Mesendoderm (in vitro differentiated cells): Measurements from ENCODE around the gene JARID2.
A peak's percentile ranks its signal among the peaks of the same experiment; 100 is the strongest.

Source experiments
- DNase-seq: peaks from one replicate; pipeline ENCODE4 v3.0.0; 2013
- H2AK5ac ChIP-seq: 2 replicates; pipeline ENCODE4 v1.6.1; 2013; ENCODE audit warnings: low read length, inconsistent platforms
- H2BK120ac ChIP-seq: 2 replicates; pipeline ENCODE4 v1.6.1; 2013; ENCODE audit warnings: low read depth, mild to moderate bottlenecking, low read length, moderate library complexity, mixed read lengths
- H2BK15ac ChIP-seq: replicated peaks from 2 replicates; pipeline ENCODE4 v1.6.1; 2013; ENCODE audit warnings: low read depth, mild to moderate bottlenecking, moderate library complexity
- H2BK5ac ChIP-seq: 2 replicates; pipeline ENCODE4 v1.6.1; 2013; ENCODE audit warnings: low read length, inconsistent platforms
- H3K18ac ChIP-seq: 2 replicates; pipeline ENCODE4 v1.6.1; 2013; ENCODE audit warnings: mild to moderate bottlenecking, low read length, mixed read lengths
- H3K23ac ChIP-seq: one replicate; pipeline ENCODE4 v1.6.1; 2013; ENCODE audit warnings: low read length
- H3K27ac ChIP-seq: 2 replicates; pipeline ENCODE4 v1.5.1; 2013; ENCODE audit warnings: low read depth, mild to moderate bottlenecking, inconsistent platforms, low read length, moderate library complexity
- H3K27me3 ChIP-seq: 2 replicates; pipeline ENCODE4 v1.6.1; 2013; ENCODE audit warnings: low read length, control low read depth, mild to moderate bottlenecking, inconsistent platforms; ENCODE audit not compliant: insufficient read depth, poor library complexity
- H3K36me3 ChIP-seq: 2 replicates; pipeline ENCODE4 v1.6.1; 2013; ENCODE audit warnings: low read length, inconsistent platforms; ENCODE audit not compliant: control insufficient read depth, insufficient read depth
- H3K4ac ChIP-seq: one replicate; pipeline ENCODE4 v1.6.1; 2013; ENCODE audit warnings: low read depth, mild to moderate bottlenecking, low read length, moderate library complexity
- H3K4me1 ChIP-seq: 2 replicates; pipeline ENCODE4 v1.6.1; 2013; ENCODE audit warnings: low read depth, low read length, inconsistent platforms; ENCODE audit not compliant: control insufficient read depth
- H3K4me2 ChIP-seq: 2 replicates; pipeline ENCODE4 v1.6.1; 2013; ENCODE audit warnings: low read length
- H3K4me3 ChIP-seq: 2 replicates; pipeline ENCODE4 v1.5.1; 2013; ENCODE audit warnings: mild to moderate bottlenecking, low read length
- H3K56ac ChIP-seq: one replicate; pipeline ENCODE4 v1.6.1; 2013; ENCODE audit warnings: low read length
- H3K79me1 ChIP-seq: 2 replicates; pipeline ENCODE4 v1.6.1; 2013; ENCODE audit warnings: low read length, inconsistent platforms
- H3K79me2 ChIP-seq: 2 replicates; pipeline ENCODE4 v1.6.1; 2013; ENCODE audit warnings: mild to moderate bottlenecking, low read length; ENCODE audit not compliant: control insufficient read depth, insufficient read depth
- H3K9ac ChIP-seq: 2 replicates; pipeline ENCODE4 v1.6.1; 2013; ENCODE audit warnings: low read length, inconsistent platforms
- H4K5ac ChIP-seq: one replicate; pipeline ENCODE4 v1.6.1; 2013; ENCODE audit warnings: low read length
- H4K8ac ChIP-seq: one replicate; pipeline ENCODE4 v1.6.1; 2013; ENCODE audit warnings: low read depth, mild to moderate bottlenecking, control low read depth, low read length, moderate library complexity
- whole genome bisulfite sequencing: extraction: QIAGEN DNeasy Blood & Tissue Kit; methylation state at CpG from one replicate; pipeline ENCODE4 v1.1.7; 2013; ENCODE audit warnings: low lambda C conversion rate, missing lambda C conversion rate; ENCODE audit not compliant: insufficient coverage; ENCODE audit errors: extremely low coverage; 5-methylcytosine and 5-hydroxymethylcytosine counted together

The JARID2 gene

DNA sequence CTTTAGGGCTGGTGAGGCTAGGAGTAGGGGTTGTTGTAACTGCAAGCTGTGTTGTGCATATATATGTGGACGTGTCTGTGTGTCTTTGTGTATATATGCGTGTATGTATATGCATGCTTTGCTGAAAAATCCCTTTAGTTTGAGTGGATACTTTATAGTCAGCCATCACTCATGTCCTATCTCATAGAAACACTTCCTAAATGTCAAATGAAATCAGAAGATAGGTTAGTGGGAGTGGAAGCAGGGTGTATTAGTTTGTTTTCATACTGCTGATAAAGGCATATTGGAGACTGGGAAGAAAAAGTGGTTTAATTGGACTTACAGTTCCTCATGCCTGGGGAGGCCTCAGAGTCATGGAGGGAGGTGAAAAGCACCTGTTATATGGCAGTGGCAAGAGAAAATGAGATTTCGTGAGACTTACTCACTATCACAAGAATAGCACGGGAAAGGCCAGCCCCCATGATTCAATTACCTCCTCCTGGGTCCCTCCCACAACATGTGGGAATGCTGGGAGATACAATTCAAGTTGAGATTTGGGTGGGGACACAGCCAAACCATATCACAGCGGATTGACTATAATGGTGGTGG, 131.1 kb downstream of the JARID2 start:
- Histone ChIP-seq H3K4me3 (no peak overlapping the region), H3K18ac (no peak overlapping the region), H3K27me3 (no peaks in the 10 kb centered on the region), H3K9ac (no peak overlapping the region), H2BK15ac (no peak overlapping the region), H3K27ac (no peak overlapping the region), H3K79me2 (peaks cover 92% of the 10 kb centered on the region), H3K23ac (no peak overlapping the region), H3K4me1 (peaks cover 5% of the 10 kb centered on the region), H2BK5ac (no peak overlapping the region), H4K5ac (no peak overlapping the region), H3K56ac (no peak overlapping the region), H3K36me3 (no peaks in the 10 kb centered on the region), H4K8ac (no peak overlapping the region), H3K4me2 (no peak overlapping the region), H2BK120ac (no peak overlapping the region), H3K4ac (no peak overlapping the region), H3K79me1 (peaks cover 12% of the 10 kb centered on the region), H2AK5ac (no peak overlapping the region)
- DNase-seq = no peak
- no CpG with 5 or more reads among the region's 5 CpGs for WGBS

DNA sequence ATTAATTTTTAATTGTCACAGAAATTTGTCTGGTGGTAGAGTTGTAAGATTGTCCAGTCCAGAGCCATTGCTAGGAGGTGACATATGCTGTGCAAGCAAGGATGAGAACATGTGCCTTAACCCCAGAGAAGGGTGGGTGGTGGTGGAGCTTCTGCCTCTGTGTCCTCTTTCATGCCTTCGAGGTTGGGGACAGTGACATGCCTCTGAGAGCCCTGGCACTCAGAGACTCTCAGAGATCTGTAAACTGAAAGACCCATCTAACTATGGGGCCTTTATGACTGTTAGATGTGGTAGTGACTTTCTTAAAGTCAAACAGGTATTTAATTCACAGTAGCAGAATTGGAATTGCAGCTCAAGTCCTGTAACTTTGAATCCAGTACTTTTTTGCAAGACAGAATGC, 132.4 kb downstream of the JARID2 start:
- H3K79me2 ChIP-seq = peaks cover 93% of the 10 kb centered on the region
- no peak overlapping the region for H4K8ac ChIP-seq
- no peaks in the 10 kb centered on the region for H3K27me3 ChIP-seq
- DNase-seq = no peak
- H3K36me3 ChIP-seq = no peaks in the 10 kb centered on the region
- no peak overlapping the region for H2BK15ac ChIP-seq
- H3K4me3 ChIP-seq = no peak overlapping the region
- H2BK5ac ChIP-seq = no peak overlapping the region
- H3K79me1 ChIP-seq = peaks cover 11% of the 10 kb centered on the region
- WGBS = no CpG with 5 or more reads among the region's 1 CpG
- H2AK5ac ChIP-seq = no peak overlapping the region
- H3K18ac ChIP-seq = no peak overlapping the region
- no peak overlapping the region for H3K23ac ChIP-seq
- H3K4ac ChIP-seq = no peak overlapping the region
- no peak overlapping the region for H3K4me2 ChIP-seq
- no peak overlapping the region for H3K27ac ChIP-seq
- H3K9ac ChIP-seq = no peak overlapping the region
- H2BK120ac ChIP-seq = no peak overlapping the region
- no peak overlapping the region for H4K5ac ChIP-seq
- peaks cover 5% of the 10 kb centered on the region for H3K4me1 ChIP-seq
- no peak overlapping the region for H3K56ac ChIP-seq

DNA sequence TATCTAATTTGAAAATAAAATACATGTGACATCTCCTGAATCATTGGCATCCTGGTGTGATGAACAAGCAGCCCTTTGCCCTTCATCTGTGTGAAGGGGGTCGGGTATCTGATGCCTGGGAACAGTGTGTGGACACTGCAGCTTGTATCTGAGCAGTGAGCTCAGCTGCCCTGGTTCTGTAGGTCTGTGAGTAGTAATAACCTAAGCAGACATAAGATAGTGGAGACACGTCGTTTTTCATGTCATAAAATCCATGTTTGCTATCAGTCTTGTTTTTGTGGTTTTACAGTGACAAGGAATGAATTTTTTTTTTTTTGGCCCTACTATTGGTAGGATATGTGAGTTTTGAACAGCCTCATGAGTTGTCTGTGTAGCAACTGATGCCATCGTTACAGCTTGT, 133.0 kb downstream of the JARID2 start:
- DNase-seq = no peak
- Histone ChIP-seq H2BK15ac (no peak overlapping the region), H3K4ac (no peak overlapping the region), H3K9ac (no peak overlapping the region), H2BK120ac (no peak overlapping the region), H3K23ac (no peak overlapping the region), H3K27me3 (no peaks in the 10 kb centered on the region), H3K56ac (no peak overlapping the region), H3K79me2 (peaks cover 93% of the 10 kb centered on the region), H3K27ac (no peak overlapping the region), H3K4me1 (peaks cover 5% of the 10 kb centered on the region), H2BK5ac (no peak overlapping the region), H3K4me3 (no peak overlapping the region), H4K8ac (no peak overlapping the region), H4K5ac (no peak overlapping the region), H2AK5ac (no peak overlapping the region), H3K79me1 (peaks cover 8% of the 10 kb centered on the region), H3K18ac (no peak overlapping the region), H3K36me3 (no peaks in the 10 kb centered on the region), H3K4me2 (no peak overlapping the region)
- no CpG with 5 or more reads among the region's 4 CpGs for WGBS

DNA sequence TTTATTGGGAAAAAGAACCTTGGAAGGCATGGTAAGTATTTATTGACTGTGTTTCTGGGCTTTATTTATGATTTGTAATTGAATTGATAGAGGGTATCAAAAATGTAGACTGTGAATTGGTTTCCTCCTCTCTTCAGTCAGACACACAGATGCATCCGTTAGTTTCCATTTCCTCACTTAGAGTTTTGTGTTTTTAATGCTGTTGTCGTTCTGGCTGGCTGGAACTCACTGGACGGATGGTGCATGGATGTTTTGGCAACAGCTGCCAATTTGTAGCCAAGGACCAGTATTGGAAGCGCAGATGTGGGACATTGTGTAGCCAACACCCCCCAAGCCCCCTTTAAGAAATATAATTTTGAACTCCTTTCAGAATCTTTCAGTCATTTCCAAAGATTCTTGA, 134.5 kb downstream of the JARID2 start:
- H3K27me3 ChIP-seq = no peaks in the 10 kb centered on the region

DNA sequence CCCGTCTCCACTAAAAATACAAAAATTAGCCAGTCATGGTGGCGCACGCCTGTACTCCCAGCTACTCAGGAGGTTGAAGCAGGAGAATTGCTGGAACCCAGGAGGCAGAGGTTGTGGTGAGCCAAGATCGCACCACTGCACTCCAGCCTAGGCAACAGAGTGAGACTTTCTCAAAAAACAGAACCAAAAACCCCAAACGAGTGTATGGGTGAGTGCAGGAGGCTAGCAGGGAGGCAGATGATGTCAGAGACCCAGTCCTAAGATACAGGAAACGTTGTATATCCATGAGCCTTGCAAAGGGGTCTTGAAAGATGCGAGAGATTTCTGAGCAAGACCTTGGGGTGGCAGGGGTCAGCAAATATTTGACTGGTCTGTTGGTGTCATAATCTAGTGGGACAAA, 136.2 kb downstream of the JARID2 start:
- no peak overlapping the region for H2BK15ac ChIP-seq
- H3K4me1 ChIP-seq = peaks cover 13% of the 10 kb centered on the region
- no peak overlapping the region for H3K27ac ChIP-seq
- no peaks in the 10 kb centered on the region for H3K36me3 ChIP-seq
- DNase-seq = no peak
- H2BK5ac ChIP-seq = no peak overlapping the region
- H3K18ac ChIP-seq = no peak overlapping the region
- H3K79me1 ChIP-seq = peaks cover 6% of the 10 kb centered on the region
- H3K27me3 ChIP-seq = no peaks in the 10 kb centered on the region
- H3K56ac ChIP-seq = no peak overlapping the region
- peaks cover 91% of the 10 kb centered on the region for H3K79me2 ChIP-seq
- no peak overlapping the region for H2BK120ac ChIP-seq
- no peak overlapping the region for H4K8ac ChIP-seq
- no peak overlapping the region for H2AK5ac ChIP-seq
- H3K4me3 ChIP-seq = no peak overlapping the region
- H3K23ac ChIP-seq = no peak overlapping the region
- no peak overlapping the region for H4K5ac ChIP-seq
- H3K9ac ChIP-seq = no peak overlapping the region
- H3K4me2 ChIP-seq = no peak overlapping the region
- no peak overlapping the region for H3K4ac ChIP-seq
- WGBS = no CpG with 5 or more reads among the region's 7 CpGs

More for the DNA sequence above, 134.5 kb downstream of the JARID2 start:
- Histone ChIP-seq H4K8ac (no peak overlapping the region), H3K4me2 (no peak overlapping the region), H3K27ac (no peak overlapping the region), H4K5ac (no peak overlapping the region), H3K4me1 (peaks cover 9% of the 10 kb centered on the region), H2BK5ac (no peak overlapping the region), H3K4ac (no peak overlapping the region), H3K9ac (no peak overlapping the region), H2BK15ac (no peak overlapping the region), H2AK5ac (no peak overlapping the region), H3K4me3 (no peak overlapping the region), H3K79me2 (peaks cover 91% of the 10 kb centered on the region), H3K79me1 (peaks cover 5% of the 10 kb centered on the region), H3K36me3 (no peaks in the 10 kb centered on the region), H3K18ac (no peak overlapping the region), H2BK120ac (no peak overlapping the region), H3K23ac (no peak overlapping the region), H3K56ac (peak overlapping the region; percentile 3)
- no CpG with 5 or more reads among the region's 4 CpGs for WGBS
- DNase-seq = no peak

DNA sequence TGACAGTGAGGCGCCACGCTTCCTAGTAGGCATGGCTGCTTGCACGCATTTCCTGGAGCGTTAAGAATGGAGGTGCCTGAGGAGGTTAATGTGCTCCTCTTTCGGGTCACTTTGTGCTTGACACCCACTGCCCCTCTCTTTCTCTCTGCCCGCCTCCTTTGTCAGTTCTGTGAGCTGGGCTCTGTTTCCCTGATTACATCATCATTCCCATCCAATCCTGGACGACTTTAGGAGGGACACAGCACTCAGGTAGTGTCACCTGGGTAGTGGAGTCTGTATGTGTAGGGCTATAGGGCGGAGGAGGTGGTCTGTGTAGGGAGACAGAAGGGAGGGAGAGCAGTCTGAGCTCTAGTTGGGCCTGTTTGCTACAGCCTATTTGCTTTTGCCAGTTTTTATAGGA, 136.8 kb downstream of the JARID2 start:
- H2AK5ac ChIP-seq = no peak overlapping the region
- H3K27me3 ChIP-seq = no peaks in the 10 kb centered on the region
- no peak overlapping the region for H3K4me2 ChIP-seq
- H3K79me1 ChIP-seq = peaks cover 6% of the 10 kb centered on the region
- no peak overlapping the region for H3K9ac ChIP-seq
- H3K18ac ChIP-seq = no peak overlapping the region
- no peak for DNase-seq
- no peak overlapping the region for H4K5ac ChIP-seq
- H3K4me3 ChIP-seq = no peak overlapping the region
- no peak overlapping the region for H2BK120ac ChIP-seq
- peaks cover 13% of the 10 kb centered on the region for H3K4me1 ChIP-seq
- no peak overlapping the region for H3K27ac ChIP-seq
- H3K79me2 ChIP-seq = peaks cover 92% of the 10 kb centered on the region
- no peak overlapping the region for H3K4ac ChIP-seq
- no peaks in the 10 kb centered on the region for H3K36me3 ChIP-seq
- H2BK15ac ChIP-seq = no peak overlapping the region
- H3K23ac ChIP-seq = no peak overlapping the region
- H3K56ac ChIP-seq = no peak overlapping the region
- WGBS = no CpG with 5 or more reads among the region's 8 CpGs
- H2BK5ac ChIP-seq = no peak overlapping the region
- H4K8ac ChIP-seq = no peak overlapping the region
